ENCODE results near the gene BTNL8.

BTNL8 gene

GRCh38 chr5:180862645-180863044 is 36.3 kb upstream of the BTNL8 start:
- Histone ChIP-seq H3K79me2 (ENCODE audit: insufficient read depth, low read length) (peaks cover 3% of the 10 kb centered on the region; the same call in 1 of the 2 replicates), H2AFZ (ENCODE audit: low read length) (no peak overlapping the region), H3K4me2 (ENCODE audit: low read length) (peak overlapping the region; percentile 70), H3K4me3 (ENCODE audit: low read depth, low read length, poor library complexity, severe bottlenecking) (peak overlapping the region; percentile 97), H3K9ac (ENCODE audit: low read length) (peak overlapping the region; percentile 14; the same call in 1 of the 2 replicates), H3F3A (ENCODE audit: insufficient read depth, low read length) (peaks cover 8% of the 10 kb centered on the region; the same call in 1 of the 2 replicates), H3K27ac (ENCODE audit: low read depth, low read length, poor library complexity, severe bottlenecking) (peak overlapping the region; percentile 71), H3K36me3 (ENCODE audit: insufficient read depth, low read length) (peaks cover 11% of the 10 kb centered on the region), H4K20me1 (ENCODE audit: insufficient read depth, low read length) (no peaks in the 10 kb centered on the region), H3K4me1 (ENCODE audit: insufficient read depth, low read length, severe bottlenecking) (peaks cover 45% of the 10 kb centered on the region), H3K27me3 (ENCODE audit: insufficient read depth, low read length) (no peaks in the 10 kb centered on the region), H3K9me3 (ENCODE audit: low read length) (no peaks in the 10 kb centered on the region), H3K9me2 (ENCODE audit: low read depth, low read length) (no peaks in the 10 kb centered on the region)
- TF ChIP-seq EZH2 (IDR thresholded peaks at IDR 0.05; ENCODE audit: borderline replicate concordance, low read length), result no peak
- TF ChIP-seq, protein P1, sequence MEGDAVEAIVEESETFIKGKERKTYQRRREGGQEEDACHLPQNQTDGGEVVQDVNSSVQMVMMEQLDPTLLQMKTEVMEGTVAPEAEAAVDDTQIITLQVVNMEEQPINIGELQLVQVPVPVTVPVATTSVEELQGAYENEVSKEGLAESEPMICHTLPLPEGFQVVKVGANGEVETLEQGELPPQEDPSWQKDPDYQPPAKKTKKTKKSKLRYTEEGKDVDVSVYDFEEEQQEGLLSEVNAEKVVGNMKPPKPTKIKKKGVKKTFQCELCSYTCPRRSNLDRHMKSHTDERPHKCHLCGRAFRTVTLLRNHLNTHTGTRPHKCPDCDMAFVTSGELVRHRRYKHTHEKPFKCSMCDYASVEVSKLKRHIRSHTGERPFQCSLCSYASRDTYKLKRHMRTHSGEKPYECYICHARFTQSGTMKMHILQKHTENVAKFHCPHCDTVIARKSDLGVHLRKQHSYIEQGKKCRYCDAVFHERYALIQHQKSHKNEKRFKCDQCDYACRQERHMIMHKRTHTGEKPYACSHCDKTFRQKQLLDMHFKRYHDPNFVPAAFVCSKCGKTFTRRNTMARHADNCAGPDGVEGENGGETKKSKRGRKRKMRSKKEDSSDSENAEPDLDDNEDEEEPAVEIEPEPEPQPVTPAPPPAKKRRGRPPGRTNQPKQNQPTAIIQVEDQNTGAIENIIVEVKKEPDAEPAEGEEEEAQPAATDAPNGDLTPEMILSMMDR (IDR thresholded peaks at IDR 0.05; ENCODE audit: low read length), result peak; percentile 19; the same call in 1 of the 2 replicates

- Histone ChIP-seq H3F3A (ENCODE audit: insufficient read depth, low read length) (peaks cover 8% of the 10 kb centered on the region; the same call in 1 of the 2 replicates), H3K9me3 (ENCODE audit: low read length) (no peaks in the 10 kb centered on the region), H4K20me1 (ENCODE audit: insufficient read depth, low read length) (no peaks in the 10 kb centered on the region), H3K27me3 (ENCODE audit: insufficient read depth, low read length) (no peaks in the 10 kb centered on the region), H3K36me3 (ENCODE audit: insufficient read depth, low read length) (no peaks in the 10 kb centered on the region), H3K9ac (ENCODE audit: low read length) (no peak overlapping the region), H3K4me1 (ENCODE audit: insufficient read depth, low read length, severe bottlenecking) (peaks cover 41% of the 10 kb centered on the region), H3K79me2 (ENCODE audit: insufficient read depth, low read length) (no peaks in the 10 kb centered on the region), H3K4me3 (ENCODE audit: low read depth, low read length, poor library complexity, severe bottlenecking) (no peak overlapping the region), H3K4me2 (ENCODE audit: low read length) (no peak overlapping the region), H3K9me2 (ENCODE audit: low read depth, low read length) (no peaks in the 10 kb centered on the region), H3K27ac (ENCODE audit: low read depth, low read length, poor library complexity, severe bottlenecking) (no peak overlapping the region), H2AFZ (ENCODE audit: low read length) (no peak overlapping the region)
- TF ChIP-seq EZH2 (IDR thresholded peaks at IDR 0.05; ENCODE audit: borderline replicate concordance, low read length), result no peak
- TF ChIP-seq, protein P1 (IDR thresholded peaks at IDR 0.05; ENCODE audit: low read length), result no peak
These were observed 32.8 kb upstream of the BTNL8 start for GRCh38 chr5:180865981-180866695.

GRCh38 chr5:180866985-180867384 is 32.0 kb upstream of the BTNL8 start:
- Histone ChIP-seq H2AFZ (ENCODE audit: low read length) (no peak overlapping the region), H3K27ac (ENCODE audit: low read depth, low read length, poor library complexity, severe bottlenecking) (no peak overlapping the region), H3K36me3 (ENCODE audit: insufficient read depth, low read length) (no peaks in the 10 kb centered on the region), H3K4me1 (ENCODE audit: insufficient read depth, low read length, severe bottlenecking) (peaks cover 36% of the 10 kb centered on the region), H3K4me3 (ENCODE audit: low read depth, low read length, poor library complexity, severe bottlenecking) (peak overlapping the region; percentile 32), H3K9ac (ENCODE audit: low read length) (peak overlapping the region; percentile 19; the same call in 1 of the 2 replicates), H4K20me1 (ENCODE audit: insufficient read depth, low read length) (no peaks in the 10 kb centered on the region), H3K79me2 (ENCODE audit: insufficient read depth, low read length) (no peaks in the 10 kb centered on the region), H3K27me3 (ENCODE audit: insufficient read depth, low read length) (no peaks in the 10 kb centered on the region), H3K4me2 (ENCODE audit: low read length) (peak overlapping the region; percentile 26; the same call in 1 of the 2 replicates), H3K9me2 (ENCODE audit: low read depth, low read length) (no peaks in the 10 kb centered on the region), H3K9me3 (ENCODE audit: low read length) (no peaks in the 10 kb centered on the region), H3F3A (ENCODE audit: insufficient read depth, low read length) (peaks cover 8% of the 10 kb centered on the region; the same call in 1 of the 2 replicates)
- TF ChIP-seq, protein P1 (IDR thresholded peaks at IDR 0.05; ENCODE audit: low read length), result no peak
- no peak for TF ChIP-seq EZH2 (IDR thresholded peaks at IDR 0.05; ENCODE audit: borderline replicate concordance, low read length)

Measured in OCI-LY1 (cell line).